A549 (cell line): Measurements from ENCODE around the gene CCDC187. TPM values are rescaled to one million over a fixed set of nuclear protein-coding genes. Genes with fewer than 3 reads are reported as not detected.
A peak's percentile ranks its signal among the peaks of the same experiment; 100 is the strongest.

Experiments used
- ATAC-seq, 2 experiments: fragments of 200-7000 bp in 1 of 2; fragments of >200 bp in 1 of 2; cut with Nextera tagmentation in 1 of 2; cut with Tn5 transposase in 1 of 2; 3 replicates each; pipeline versions ENCODE4 v1.8.0 to v1.9.1; 2018 to 2020; ENCODE audit warnings: mild to moderate bottlenecking in 1 of 2, moderate library complexity in 1 of 2
- CTCF ChIA-PET: fragments of 300-600 bp; sonication (Branson Sonifier 250); formaldehyde crosslinking; extraction: SDS; loops from one replicate; lab custom pipeline; 2021; ENCODE audit warnings: antibody characterized with exemption, inconsistent platforms; lab: Yijun Ruan, JAX
- POLR2A ChIA-PET: fragments of 350-600 bp; formaldehyde crosslinking; extraction: SDS; loops from one replicate; lab custom pipeline; 2021; ENCODE audit warnings: antibody characterized with exemption, inconsistent platforms; lab: Yijun Ruan, JAX
- DNase-seq, 2 experiments: peaks; one replicate each; pipeline versions ENCODE4 v3.0.0 to v3.0.0-alpha.2; 2011 to 2016; ENCODE audit warnings: low read depth in 1 of 2, low spot score in 1 of 2
- FAIRE-seq: peaks from 2 replicates; lab custom pipeline; 2011; peaks lifted over from hg19 to GRCh38; lab: Jason Lieb, UNC
- H3K27ac ChIP-seq, 2 experiments: fragments of >200 bp; sonication (Bioruptor Twin); formaldehyde crosslinking; 3 replicates each; pipeline ENCODE4 v1.5.1; 2016 to 2017
- H3K4me1 ChIP-seq: fragments of >200 bp; sonication (Bioruptor Twin); formaldehyde crosslinking; 3 replicates; pipeline ENCODE4 v1.6.1; 2016
- H3K4me2 ChIP-seq: fragments of >200 bp; sonication (Bioruptor Twin); formaldehyde crosslinking; 3 replicates; pipeline ENCODE4 v1.6.1; 2016
- H3K4me3 ChIP-seq: fragments of >200 bp; sonication (Bioruptor Twin); formaldehyde crosslinking; 3 replicates; pipeline ENCODE4 v1.5.1; 2016
- H3K9me3 ChIP-seq: fragments of >200 bp; sonication (Bioruptor Twin); formaldehyde crosslinking; 3 replicates; pipeline ENCODE4 v1.6.1; 2016
- CBX2 ChIP-seq: fragments of 200-600 bp; sonication (generic); IDR thresholded peaks from 2 replicates; pipeline ENCODE4 v1.6.1; 2016; ENCODE audit warnings: low read depth, mild to moderate bottlenecking, borderline replicate concordance
- CBX8 ChIP-seq: fragments of 200-600 bp; sonication (generic); IDR thresholded peaks from 2 replicates; pipeline ENCODE4 v1.6.1; 2016
- CEBPB ChIP-seq, 2 experiments: fragments of >200 bp in 1 of 2; sonication (Bioruptor Twin) in 1 of 2; formaldehyde crosslinking in 1 of 2; IDR thresholded peaks; 2 replicates each; pipeline ENCODE4 v1.6.1; 2012 to 2016
- CHD2 ChIP-seq: fragments of 150-350 bp; IDR thresholded peaks from 2 replicates; pipeline ENCODE4 v1.6.1; 2014; ENCODE audit warnings: low read length; ENCODE audit not compliant: partially characterized antibody
- CHD4 ChIP-seq: fragments of 200-600 bp; sonication (generic); IDR thresholded peaks from 2 replicates; pipeline ENCODE4 v1.6.1; 2016; ENCODE audit warnings: antibody characterized with exemption, mild to moderate bottlenecking, borderline replicate concordance
- CTCF ChIP-seq: fragments of >200 bp; sonication (Bioruptor Twin); formaldehyde crosslinking; IDR thresholded peaks from 3 replicates; pipeline ENCODE4 v1.5.1; 2016
- EHF ChIP-seq: fragments of 250-450 bp; sonication (Bioruptor Pico); IDR thresholded peaks from 2 replicates; pipeline ENCODE4 v1.5.0; 2020; ENCODE audit warnings: mild to moderate bottlenecking
- EHMT2 ChIP-seq: fragments of 200-600 bp; sonication (generic); IDR thresholded peaks from 2 replicates; pipeline ENCODE4 v1.6.1; 2016; ENCODE audit warnings: antibody characterized with exemption, low read depth, mild to moderate bottlenecking, moderate library complexity
- ESRRA ChIP-seq: fragments of 150-350 bp; IDR thresholded peaks from 2 replicates; pipeline ENCODE4 v1.6.1; 2014; ENCODE audit warnings: mild to moderate bottlenecking, low read length, borderline replicate concordance
- FOSL2 ChIP-seq, 2 experiments: fragments of 450-650 bp in 1 of 2; fragments of >200 bp in 1 of 2; sonication (Bioruptor Twin) in 1 of 2; formaldehyde crosslinking; IDR thresholded peaks; 2 replicates each; pipeline versions ENCODE4 v1.5.0 to v1.6.1; 2016 to 2020; ENCODE audit warnings: mild to moderate bottlenecking in 1 of 2, moderate library complexity in 1 of 2
- HDAC2 ChIP-seq: fragments of 200-600 bp; sonication (generic); IDR thresholded peaks from 2 replicates; pipeline ENCODE4 v1.6.1; 2016
- HMGXB4 ChIP-seq: fragments of 250-450 bp; sonication (Bioruptor Pico); IDR thresholded peaks from 2 replicates; pipeline ENCODE4 v1.5.0; 2021; ENCODE audit warnings: mild to moderate bottlenecking, moderate library complexity, borderline replicate concordance
- JUNB ChIP-seq: fragments of >200 bp; sonication (Bioruptor Twin); formaldehyde crosslinking; IDR thresholded peaks from 2 replicates; pipeline ENCODE4 v1.6.1; 2016
- KDM5A ChIP-seq: fragments of 200-600 bp; sonication (generic); IDR thresholded peaks from 2 replicates; pipeline ENCODE4 v1.6.1; 2016; ENCODE audit warnings: antibody characterized with exemption, mild to moderate bottlenecking
- MAFK ChIP-seq: fragments of 450-650 bp; IDR thresholded peaks from 2 replicates; pipeline ENCODE4 v1.6.1; 2014; ENCODE audit not compliant: partially characterized antibody
- NFE2L2 ChIP-seq: fragments of 150-350 bp; conservative IDR thresholded peaks from 2 replicates; pipeline ENCODE4 v1.6.1; 2014; ENCODE audit warnings: low read length
- NR3C1 ChIP-seq: fragments of >200 bp; sonication (Bioruptor Twin); formaldehyde crosslinking; IDR thresholded peaks from 3 replicates; pipeline ENCODE4 v1.6.1; 2017
- POLR2AphosphoS2 ChIP-seq: conservative IDR thresholded peaks from 2 replicates; pipeline ENCODE4 v1.6.1; 2012; ENCODE audit warnings: low read length, improper control_type of control experiment, inconsistent platforms
- RAD21 ChIP-seq, 2 experiments: fragments of >200 bp in 1 of 2; sonication (Bioruptor Twin) in 1 of 2; formaldehyde crosslinking in 1 of 2; IDR thresholded peaks in 1 of 2; conservative IDR thresholded peaks in 1 of 2; 2 replicates in 1 of 2; 3 replicates in 1 of 2; pipeline ENCODE4 v1.6.1; 2012 to 2018; ENCODE audit warnings: inconsistent platforms in 1 of 2
- RARB ChIP-seq: fragments of 250-450 bp; sonication (Bioruptor Pico); IDR thresholded peaks from 2 replicates; pipeline ENCODE4 v1.8.0; 2021; ENCODE audit warnings: mild to moderate bottlenecking, moderate library complexity
- SREBF2 ChIP-seq: fragments of 450-650 bp; IDR thresholded peaks from 2 replicates; pipeline ENCODE4 v1.6.1; 2014; ENCODE audit warnings: mild to moderate bottlenecking, moderate library complexity
- TFCP2L1 ChIP-seq: fragments of 250-450 bp; sonication (Bioruptor Pico); IDR thresholded peaks from 2 replicates; pipeline ENCODE4 v1.5.0; 2021; ENCODE audit warnings: mild to moderate bottlenecking
- TP53 ChIP-seq: fragments of 250-450 bp; sonication (Bioruptor Pico); IDR thresholded peaks from 2 replicates; pipeline ENCODE4 v1.5.0; 2021; ENCODE audit warnings: mild to moderate bottlenecking, moderate library complexity
- USF2 ChIP-seq: fragments of 450-650 bp; IDR thresholded peaks from 2 replicates; pipeline ENCODE4 v1.6.1; 2014; ENCODE audit warnings: antibody characterized with exemption
- ZFP36 ChIP-seq: fragments of 450-650 bp; IDR thresholded peaks from 2 replicates; pipeline ENCODE4 v1.6.1; 2014; ENCODE audit warnings: borderline replicate concordance; ENCODE audit not compliant: partially characterized antibody
- WGBS: methylation state at CpG from one replicate; pipeline ENCODE4 v1.1.6; 2017; ENCODE audit errors: missing lambda C conversion rate; 5-methylcytosine and 5-hydroxymethylcytosine counted together
- polyA plus RNA-seq, 4 experiments: library from polyadenylated mRNA; depleted of rRNA in 3 of 4; stranded (reverse); fragments of >200 nt; fragmentation: RNase III in 1 of 4; extraction: RNeasy Plus Mini Kit Qiagen cat#74134 plus additional on column Dnase treatment in 1 of 4; gene quantifications; 2 replicates in 3 of 4; 3 replicates in 1 of 4; pipeline ENCODE4 v1.2.3, GENCODE V29; 2011 to 2017

The CCDC187 gene
- polyA plus RNA-seq, 2 of the 4 experiments (the other 2 are of a cell fraction): under 0.01 TPM; not detected in 1

GRCh38 chr9:136230365-136230764, 73.5 kb downstream of the CCDC187 start:
- ATAC-seq: no peak

GRCh38 chr9:136229096-136230065, 74.5 kb downstream of the CCDC187 start:
- H3K4me3 ChIP-seq: no peak overlapping the region
- ChIA-PET POLR2A (no interaction called here), CTCF (interaction anchor here (1.2 to 6.4 kb wide), 7 partner anchors 13 to 262 kb away, joined by 3 to 61 read pairs (median 5); no protein-coding TSS in a partner anchor)
- H3K4me1 ChIP-seq: peaks cover 18% of the 10 kb centered on the region
- FAIRE-seq (no peak), ATAC-seq (no peak), DNase-seq (no peak)
- H3K4me2 ChIP-seq: peak overlapping the region; percentile 76; the same call in 2 of the 3 replicates
- no peaks in the 10 kb centered on the region for H3K9me3 ChIP-seq
- peak overlapping the region; percentile 64 to 82; a peak in 4 of 6 replicates for H3K27ac ChIP-seq
- WGBS: 91% methylated on average over 33 of the region's 33 CpGs
- TF ChIP-seq KDM5A: no peak
- TF ChIP-seq JUNB: no peak
- no peak for TF ChIP-seq RAD21 (conservative IDR thresholded peaks at IDR 0.05 in 1 of 2, IDR thresholded peaks at IDR 0.05 in 1 of 2)
- TF ChIP-seq EHF (CRISPR knock-in tag): no peak
- no peak for TF ChIP-seq CBX8
- no peak for TF ChIP-seq POLR2AphosphoS2
- no peak for TF ChIP-seq NR3C1
- no peak for TF ChIP-seq NFE2L2
- TF ChIP-seq CEBPB (IDR thresholded peaks at IDR 0.05): no peak

More at GRCh38 chr9:136230365-136230764, 73.5 kb downstream of the CCDC187 start:
- H3K4me2 ChIP-seq: no peak overlapping the region
- H3K4me1 ChIP-seq: peaks cover 18% of the 10 kb centered on the region
- no peak overlapping the region for H3K4me3 ChIP-seq
- no peak overlapping the region for H3K27ac ChIP-seq
- no peaks in the 10 kb centered on the region for H3K9me3 ChIP-seq
- FAIRE-seq: no peak
- WGBS: 94% methylated on average over 10 of the region's 10 CpGs
- no peak for DNase-seq
- ChIA-PET CTCF (interaction anchor here (0.5 to 1.6 kb wide), 3 partner anchors 10 to 53 kb away, joined by 3 to 5 read pairs (median 3); no protein-coding TSS in a partner anchor), POLR2A (no interaction called here)
- no peak for TF ChIP-seq SREBF2

GRCh38 chr9:136228107-136228875, 75.6 kb downstream of the CCDC187 start:
- FAIRE-seq: no peak
- DNase-seq: peak; percentile 68 to 71
- H3K4me1 ChIP-seq: peaks cover 18% of the 10 kb centered on the region
- CTCF ChIA-PET: interaction anchor here (0.7 to 6.4 kb wide), 11 partner anchors 10 to 261 kb away, joined by 3 to 61 read pairs (median 4); no protein-coding TSS in a partner anchor
- H3K9me3 ChIP-seq: no peaks in the 10 kb centered on the region
- H3K4me3 ChIP-seq: no peak overlapping the region
- POLR2A ChIA-PET: no interaction called here
- peak overlapping the region; percentile 64 to 82 for H3K27ac ChIP-seq
- peak overlapping the region; percentile 76 for H3K4me2 ChIP-seq
- ATAC-seq: peak; percentile 48 to 65; a peak in 4 of 6 replicates
- 31% methylated on average over 17 of the region's 18 CpGs for WGBS
- TF ChIP-seq JUNB (no peak), RARB (no peak), EHF (CRISPR knock-in tag) (no peak), CBX2 (no peak), ESRRA (no peak), CBX8 (no peak), CHD2 (no peak), ZFP36 (no peak), RAD21 (conservative IDR thresholded peaks at IDR 0.05 in 1 of 2, IDR thresholded peaks at IDR 0.05 in 1 of 2) (no peak), EHMT2 (no peak), HMGXB4 (CRISPR knock-in tag) (no peak), CHD4 (no peak), FOSL2 (IDR thresholded peaks at IDR 0.05) (no peak), FOSL2 (CRISPR knock-in tag; IDR thresholded peaks at IDR 0.05) (peak; percentile 65), SREBF2 (no peak), MAFK (peak; percentile 23), HDAC2 (no peak), CTCF (no peak), TFCP2L1 (no peak), TP53 (CRISPR knock-in tag) (no peak), USF2 (no peak), POLR2AphosphoS2 (no peak)
